Caco-2 (cell line): ENCODE data around the gene HOXD10. TPM values are rescaled to one million over a fixed set of nuclear protein-coding genes. Genes with fewer than 3 reads are reported as not detected.
A peak's percentile ranks its signal among the peaks of the same experiment; 100 is the strongest.

Experiments used
- BruUV-seq: library from RNA; stranded (reverse); fragments of 400-500 nt; replicated peaks from 2 replicates; lab custom pipeline; 2021; lab: Mats Ljungman, UMichigan
- CTCF ChIA-PET: fragments of 300-600 bp; sonication (Branson Sonifier 250); formaldehyde crosslinking; loops from one replicate; lab custom pipeline; 2022; ENCODE audit warnings: antibody characterized with exemption; lab: Charles Lee
- POLR2A ChIA-PET: fragments of 300-600 bp; sonication (Branson Sonifier 250); formaldehyde crosslinking; loops from one replicate; lab custom pipeline; 2022; ENCODE audit warnings: antibody characterized with exemption; lab: Charles Lee
- DNase-seq, 2 experiments: peaks; one replicate each; pipeline versions ENCODE4 v3.0.0 to v3.0.0-alpha.2; 2020 to 2022
- H3K27me3 ChIP-seq: replicated peaks from 2 replicates; pipeline ENCODE4 v1.6.0; 2011; ENCODE audit warnings: low read length; ENCODE audit not compliant: control insufficient read depth, insufficient read depth
- H3K36me3 ChIP-seq: 2 replicates; pipeline ENCODE4 v1.5.1; 2011; ENCODE audit warnings: low read length; ENCODE audit not compliant: control insufficient read depth, insufficient read depth
- H3K4me1 ChIP-seq: fragments of 250-450 bp; sonication (Bioruptor Pico); 2 replicates; pipeline ENCODE4 v1.5.1; 2020; ENCODE audit warnings: mild to moderate bottlenecking
- H3K4me3 ChIP-seq: 2 replicates; pipeline ENCODE4 v1.5.1; 2011; ENCODE audit warnings: low read depth, mild to moderate bottlenecking, control low read depth, low read length
- H3K9me3 ChIP-seq: fragments of 250-450 bp; sonication (Bioruptor Pico); 2 replicates; pipeline ENCODE4 v1.5.1; 2020; ENCODE audit warnings: mild to moderate bottlenecking, moderate library complexity
- H3K27ac Mint-ChIP-seq: one replicate; pipeline ENCODE4 v1.8.0; 2022; ENCODE audit warnings: mixed read lengths; ENCODE audit not compliant: unreplicated experiment
- H3K27me3 Mint-ChIP-seq: one replicate; pipeline ENCODE4 v1.8.0; 2022; ENCODE audit warnings: mixed read lengths; ENCODE audit not compliant: insufficient read depth, unreplicated experiment
- H3K36me3 Mint-ChIP-seq: one replicate; pipeline ENCODE4 v1.8.0; 2022; ENCODE audit warnings: mild to moderate bottlenecking, mixed read lengths; ENCODE audit not compliant: insufficient read depth, unreplicated experiment
- H3K4me1 Mint-ChIP-seq: one replicate; pipeline ENCODE4 v1.8.0; 2022; ENCODE audit warnings: low read depth, mixed read lengths; ENCODE audit not compliant: unreplicated experiment
- H3K4me3 Mint-ChIP-seq: one replicate; pipeline ENCODE4 v1.8.0; 2022; ENCODE audit warnings: mild to moderate bottlenecking, moderate library complexity, mixed read lengths; ENCODE audit not compliant: unreplicated experiment
- H3K9me3 Mint-ChIP-seq: one replicate; pipeline ENCODE4 v1.8.0; 2022; ENCODE audit warnings: mixed read lengths; ENCODE audit not compliant: unreplicated experiment
- CTCF ChIP-seq, 2 experiments: fragments of 200-600 bp in 1 of 2; IDR thresholded peaks; 1 replicate in 1 of 2; 2 replicates in 1 of 2; pipeline versions ENCODE4 v1.5.1 to v1.8.0; 2011 to 2022; ENCODE audit warnings: antibody characterized with exemption in 1 of 2, control low read depth in 1 of 2, inconsistent platforms in 1 of 2, low read depth in 1 of 2, low read length in 1 of 2, mild to moderate bottlenecking in 1 of 2, moderate library complexity in 1 of 2; ENCODE audit not compliant: insufficient read depth in 1 of 2, severe bottlenecking in 1 of 2, unreplicated experiment in 1 of 2
- intact Hi-C: fragments of 100-400 bp; cut with micrococcal nuclease; formaldehyde crosslinking; loops from one replicate; pipeline ENCODE4 v1.10.0; 2022; ENCODE audit not compliant: unreplicated experiment
- total RNA-seq: library from RNA; stranded (reverse); gene quantifications from 2 replicates; pipeline ENCODE4 v1.2.3, GENCODE V29; 2022

HOXD10 gene
- total RNA-seq, 1 experiment from 2014 or later = not detected

GRCh38 chr2:176100547-176101140 lies 15.9 kb upstream of the HOXD10 start:
- TF ChIP-seq CTCF (IDR thresholded peaks at IDR 0.05; ENCODE audit: insufficient read depth in 1 of 2, low read depth in 1 of 2, low read length in 1 of 2, severe bottlenecking in 1 of 2, unreplicated experiment in 1 of 2) = no peak
- ChIA-PET CTCF (no interaction called here), POLR2A (no interaction called here)
- no peaks in the 10 kb centered on the region for H3K36me3 Mint-ChIP-seq
- H3K4me3 ChIP-seq = no peak overlapping the region
- no peaks in the 10 kb centered on the region for H3K36me3 ChIP-seq
- no peaks in the 10 kb centered on the region for H3K9me3 ChIP-seq
- H3K9me3 Mint-ChIP-seq = no peaks in the 10 kb centered on the region
- H3K4me1 Mint-ChIP-seq = peaks cover 8% of the 10 kb centered on the region
- peaks cover 18% of the 10 kb centered on the region for H3K4me1 ChIP-seq
- intact Hi-C loops = no loop called here
- peaks cover 48% of the 10 kb centered on the region for H3K27me3 Mint-ChIP-seq
- no peak overlapping the region for H3K27ac Mint-ChIP-seq
- H3K27me3 ChIP-seq = peaks cover 5% of the 10 kb centered on the region
- no peak overlapping the region for H3K4me3 Mint-ChIP-seq
- no TSS peak for BruUV-seq
- peak in 1 of 2 experiments; percentile 10 for DNase-seq

DNA sequence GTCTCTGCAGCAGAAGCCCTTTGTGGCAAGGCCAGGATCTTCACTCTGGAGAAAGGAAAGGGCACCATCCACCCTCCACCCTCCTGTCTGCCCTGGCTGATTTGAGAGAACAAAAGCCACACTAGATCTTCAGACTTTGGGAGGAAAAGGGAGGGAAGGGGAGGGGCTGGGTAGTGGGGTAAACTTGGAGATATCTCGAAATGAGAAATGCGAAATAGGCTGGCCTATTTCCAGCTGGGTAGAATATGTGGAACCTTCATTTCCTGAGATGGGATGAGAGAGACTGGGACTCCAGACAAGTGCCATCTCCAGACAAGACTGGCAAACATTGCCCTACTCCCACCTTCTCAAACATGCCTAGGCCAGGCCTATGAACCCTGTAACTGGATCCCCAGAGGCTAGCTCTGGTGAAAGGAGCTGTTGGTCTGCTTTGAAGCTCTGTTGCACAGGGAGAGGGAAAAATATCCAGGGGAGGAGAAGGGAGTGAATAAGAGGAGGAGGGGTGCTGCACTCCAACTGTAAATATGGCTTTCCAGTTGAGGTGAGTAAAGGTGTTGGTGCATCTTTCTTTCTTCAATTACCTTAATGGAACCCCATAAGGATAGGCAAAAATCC lies 15.3 kb upstream of the HOXD10 start:
- Mint-ChIP-seq H3K9me3 (no peaks in the 10 kb centered on the region), H3K27me3 (peaks cover 54% of the 10 kb centered on the region), H3K36me3 (no peaks in the 10 kb centered on the region), H3K4me1 (peaks cover 13% of the 10 kb centered on the region), H3K4me3 (no peak overlapping the region), H3K27ac (no peak overlapping the region)
- POLR2A ChIA-PET = no interaction called here
- TF ChIP-seq CTCF (IDR thresholded peaks at IDR 0.05; ENCODE audit: insufficient read depth in 1 of 2, low read depth in 1 of 2, low read length in 1 of 2, severe bottlenecking in 1 of 2, unreplicated experiment in 1 of 2) = no peak
- BruUV-seq = no TSS peak
- Histone ChIP-seq H3K36me3 (no peaks in the 10 kb centered on the region), H3K27me3 (peaks cover 9% of the 10 kb centered on the region), H3K9me3 (no peaks in the 10 kb centered on the region), H3K4me3 (no peak overlapping the region), H3K4me1 (peaks cover 18% of the 10 kb centered on the region)
- intact Hi-C loops = no loop called here
- CTCF ChIA-PET = no interaction called here
- peak in 1 of 2 experiments; percentile 17 for DNase-seq

GRCh38 chr2:176101842-176102241 lies 14.7 kb upstream of the HOXD10 start:
- peak in 1 of 2 experiments; percentile 7 for DNase-seq
- Mint-ChIP-seq H3K4me3 (no peak overlapping the region), H3K4me1 (peaks cover 15% of the 10 kb centered on the region), H3K36me3 (no peaks in the 10 kb centered on the region), H3K27me3 (peaks cover 54% of the 10 kb centered on the region), H3K9me3 (no peaks in the 10 kb centered on the region), H3K27ac (no peak overlapping the region)
- POLR2A ChIA-PET = no interaction called here
- intact Hi-C loops = no loop called here
- TF ChIP-seq CTCF (IDR thresholded peaks at IDR 0.05; ENCODE audit: insufficient read depth in 1 of 2, low read depth in 1 of 2, low read length in 1 of 2, severe bottlenecking in 1 of 2, unreplicated experiment in 1 of 2) = no peak
- Histone ChIP-seq H3K36me3 (no peaks in the 10 kb centered on the region), H3K4me1 (peaks cover 19% of the 10 kb centered on the region), H3K27me3 (peaks cover 10% of the 10 kb centered on the region), H3K9me3 (no peaks in the 10 kb centered on the region), H3K4me3 (no peak overlapping the region)
- CTCF ChIA-PET = no interaction called here
- no TSS peak for BruUV-seq
